ENCODE measurements around the gene NOP58.

- TF ChIP-seq ZBTB26 (tag by site-specific recombination; optimal IDR thresholded peaks at IDR 0.05) (no peak), CTCF (tag by site-specific recombination; IDR thresholded peaks at IDR 0.05) (no peak), ZNF132 (tag by site-specific recombination; IDR thresholded peaks at IDR 0.05; ENCODE audit: borderline replicate concordance) (no peak), ZNF23 (tag by site-specific recombination; IDR thresholded peaks at IDR 0.05; ENCODE audit: borderline replicate concordance) (no peak), PATZ1 (tag by site-specific recombination; IDR thresholded peaks at IDR 0.05) (no peak)
Observed at GRCh38 chr2:202249521-202250253, 15.9 kb upstream of the NOP58 start.

Measured in HEK293 (cell line).